ENCODE results near the gene MBD3L4.

DNA sequence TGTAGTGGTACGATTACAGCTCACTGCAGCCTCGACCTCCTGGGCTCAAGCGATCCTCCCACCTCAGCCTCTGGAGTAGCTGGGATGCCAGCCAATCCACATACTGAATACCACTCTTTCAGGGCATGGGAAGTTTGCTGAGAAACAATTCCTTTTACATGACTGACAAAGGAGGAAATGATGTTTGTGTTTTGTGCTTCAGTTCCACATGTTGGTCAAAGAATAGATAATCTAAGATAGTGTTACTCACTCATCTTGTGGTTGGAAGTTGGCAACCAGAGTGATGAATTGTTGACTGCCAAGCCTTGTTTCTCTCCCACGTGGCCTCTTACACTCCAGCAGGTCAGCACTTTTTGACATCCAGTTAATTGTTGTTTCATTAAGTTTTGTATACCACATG lies 26.3 kb downstream of the MBD3L4 start:
- TF ChIP-seq ZBTB33 (IDR thresholded peaks at IDR 0.05) (no peak), EGR1 (IDR thresholded peaks at IDR 0.05; ENCODE audit: low read depth in 2 of 2) (no peak), NR2F2 (IDR thresholded peaks at IDR 0.05) (no peak)
- TF ChIP-seq, protein P1, sequence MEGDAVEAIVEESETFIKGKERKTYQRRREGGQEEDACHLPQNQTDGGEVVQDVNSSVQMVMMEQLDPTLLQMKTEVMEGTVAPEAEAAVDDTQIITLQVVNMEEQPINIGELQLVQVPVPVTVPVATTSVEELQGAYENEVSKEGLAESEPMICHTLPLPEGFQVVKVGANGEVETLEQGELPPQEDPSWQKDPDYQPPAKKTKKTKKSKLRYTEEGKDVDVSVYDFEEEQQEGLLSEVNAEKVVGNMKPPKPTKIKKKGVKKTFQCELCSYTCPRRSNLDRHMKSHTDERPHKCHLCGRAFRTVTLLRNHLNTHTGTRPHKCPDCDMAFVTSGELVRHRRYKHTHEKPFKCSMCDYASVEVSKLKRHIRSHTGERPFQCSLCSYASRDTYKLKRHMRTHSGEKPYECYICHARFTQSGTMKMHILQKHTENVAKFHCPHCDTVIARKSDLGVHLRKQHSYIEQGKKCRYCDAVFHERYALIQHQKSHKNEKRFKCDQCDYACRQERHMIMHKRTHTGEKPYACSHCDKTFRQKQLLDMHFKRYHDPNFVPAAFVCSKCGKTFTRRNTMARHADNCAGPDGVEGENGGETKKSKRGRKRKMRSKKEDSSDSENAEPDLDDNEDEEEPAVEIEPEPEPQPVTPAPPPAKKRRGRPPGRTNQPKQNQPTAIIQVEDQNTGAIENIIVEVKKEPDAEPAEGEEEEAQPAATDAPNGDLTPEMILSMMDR (IDR thresholded peaks at IDR 0.05; ENCODE audit: low read depth, low read length, missing input control): no peak

Measured in liver (tissue), 3 donors.